Retinal pigment epithelial cell (primary cell): ENCODE data around the gene C19orf44.
A peak's percentile ranks its signal among the peaks of the same experiment; 100 is the strongest.

Source experiments
- DNase-seq: peaks from one replicate; pipeline ENCODE4 v3.0.0-alpha.2; 2010; ENCODE audit warnings: low read depth
- H3K4me3 ChIP-seq: 2 replicates; pipeline ENCODE4 v1.5.1; 2011; ENCODE audit warnings: mild to moderate bottlenecking, low read length, control low read depth, moderate library complexity
- TF ChIP-seq, protein P1 (sequence below): conservative IDR thresholded peaks from 2 replicates; pipeline ENCODE4 v1.5.1; 2011; ENCODE audit warnings: low read depth, low read length, control low read depth, inconsistent platforms

The C19orf44 gene

DNA sequence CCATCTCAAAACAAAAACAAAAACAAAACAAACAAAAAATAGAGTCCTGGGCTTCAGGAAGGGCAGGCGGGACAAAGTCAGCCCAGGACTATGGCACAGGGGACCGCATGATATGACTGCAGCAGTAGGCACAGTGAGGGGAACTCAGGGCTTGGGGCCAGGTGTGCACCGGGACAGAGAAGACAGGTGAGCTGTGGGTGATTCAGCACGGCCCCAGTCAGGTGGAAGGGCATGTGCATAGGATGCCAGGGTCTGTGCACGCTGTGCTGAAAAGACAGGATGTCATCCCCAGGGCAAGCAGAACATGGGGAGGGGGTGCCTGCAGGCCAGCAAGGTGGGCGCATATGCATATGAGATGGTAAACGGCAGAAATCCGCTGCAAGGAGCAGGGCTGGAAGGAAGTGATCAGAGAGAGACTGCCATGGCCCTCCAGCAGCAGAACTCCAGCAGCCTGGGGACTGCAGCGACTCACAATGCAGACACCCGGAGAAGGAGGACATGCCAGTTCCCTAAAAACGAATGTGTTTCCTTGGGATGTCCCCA, 39.5 kb upstream of the C19orf44 start:
- no peak overlapping the region for H3K4me3 ChIP-seq
- TF ChIP-seq, protein P1, sequence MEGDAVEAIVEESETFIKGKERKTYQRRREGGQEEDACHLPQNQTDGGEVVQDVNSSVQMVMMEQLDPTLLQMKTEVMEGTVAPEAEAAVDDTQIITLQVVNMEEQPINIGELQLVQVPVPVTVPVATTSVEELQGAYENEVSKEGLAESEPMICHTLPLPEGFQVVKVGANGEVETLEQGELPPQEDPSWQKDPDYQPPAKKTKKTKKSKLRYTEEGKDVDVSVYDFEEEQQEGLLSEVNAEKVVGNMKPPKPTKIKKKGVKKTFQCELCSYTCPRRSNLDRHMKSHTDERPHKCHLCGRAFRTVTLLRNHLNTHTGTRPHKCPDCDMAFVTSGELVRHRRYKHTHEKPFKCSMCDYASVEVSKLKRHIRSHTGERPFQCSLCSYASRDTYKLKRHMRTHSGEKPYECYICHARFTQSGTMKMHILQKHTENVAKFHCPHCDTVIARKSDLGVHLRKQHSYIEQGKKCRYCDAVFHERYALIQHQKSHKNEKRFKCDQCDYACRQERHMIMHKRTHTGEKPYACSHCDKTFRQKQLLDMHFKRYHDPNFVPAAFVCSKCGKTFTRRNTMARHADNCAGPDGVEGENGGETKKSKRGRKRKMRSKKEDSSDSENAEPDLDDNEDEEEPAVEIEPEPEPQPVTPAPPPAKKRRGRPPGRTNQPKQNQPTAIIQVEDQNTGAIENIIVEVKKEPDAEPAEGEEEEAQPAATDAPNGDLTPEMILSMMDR: no peak

DNA sequence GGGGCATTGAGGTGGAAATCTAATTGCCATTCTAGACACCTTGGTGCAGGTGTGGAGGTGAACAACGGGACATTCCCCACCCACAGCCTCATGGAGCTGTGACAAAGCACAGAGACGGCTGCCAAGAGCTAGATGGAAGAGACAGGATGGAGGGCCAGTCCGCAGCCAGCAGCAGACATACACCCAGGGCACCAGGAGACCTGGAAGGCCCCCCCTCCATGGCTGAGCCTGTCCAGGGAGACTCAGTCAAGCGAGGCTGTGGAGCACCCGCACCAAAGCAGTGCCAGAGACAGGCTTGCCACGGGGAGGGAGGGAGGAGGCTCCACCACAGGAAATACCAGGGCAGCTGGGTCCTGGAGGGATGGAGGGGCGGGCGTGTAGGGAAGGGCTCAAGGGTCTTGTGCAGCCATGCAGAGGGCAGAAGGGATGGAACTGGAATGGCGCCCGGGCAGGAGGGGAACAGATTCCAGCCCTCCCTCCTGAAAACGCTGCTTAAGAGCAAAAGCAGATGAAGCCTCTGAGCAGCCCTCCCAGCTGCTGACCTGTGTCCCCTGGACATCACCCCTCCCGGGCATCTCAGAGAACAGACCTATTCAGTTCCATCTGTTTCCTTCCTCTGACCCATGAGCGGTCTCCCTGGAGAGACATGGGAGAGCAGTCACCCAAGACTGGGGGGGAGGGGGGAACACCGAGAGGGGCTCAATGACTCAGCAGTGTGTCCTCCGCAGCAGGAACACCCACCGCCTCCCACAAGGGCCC, 38.8 kb upstream of the C19orf44 start:
- peak overlapping the region; percentile 18 for H3K4me3 ChIP-seq
- no peak for DNase-seq
- TF ChIP-seq, protein P1: no peak

More for the DNA sequence above, 39.5 kb upstream of the C19orf44 start:
- DNase-seq: no peak

DNA sequence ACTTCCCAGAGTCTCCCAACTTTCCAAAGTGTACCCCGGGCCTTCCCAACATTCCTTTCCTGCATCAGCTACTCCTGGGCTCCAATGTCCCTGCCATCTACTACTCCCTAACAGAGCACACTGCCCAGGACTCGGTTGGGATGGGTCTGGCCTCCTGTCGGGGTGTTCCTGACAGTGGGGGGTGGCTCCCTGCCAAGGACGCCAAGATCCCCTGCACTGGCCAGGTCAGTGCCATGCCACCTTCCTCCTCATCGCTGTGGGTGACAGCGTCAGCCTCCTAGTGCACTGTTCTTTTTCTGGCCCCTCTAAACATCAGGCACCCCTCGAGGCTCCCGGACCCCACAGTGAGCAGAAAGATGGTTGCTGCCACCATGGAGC, 38.3 kb upstream of the C19orf44 start:
- no peak for DNase-seq
- TF ChIP-seq, protein P1: no peak
- no peak overlapping the region for H3K4me3 ChIP-seq

DNA sequence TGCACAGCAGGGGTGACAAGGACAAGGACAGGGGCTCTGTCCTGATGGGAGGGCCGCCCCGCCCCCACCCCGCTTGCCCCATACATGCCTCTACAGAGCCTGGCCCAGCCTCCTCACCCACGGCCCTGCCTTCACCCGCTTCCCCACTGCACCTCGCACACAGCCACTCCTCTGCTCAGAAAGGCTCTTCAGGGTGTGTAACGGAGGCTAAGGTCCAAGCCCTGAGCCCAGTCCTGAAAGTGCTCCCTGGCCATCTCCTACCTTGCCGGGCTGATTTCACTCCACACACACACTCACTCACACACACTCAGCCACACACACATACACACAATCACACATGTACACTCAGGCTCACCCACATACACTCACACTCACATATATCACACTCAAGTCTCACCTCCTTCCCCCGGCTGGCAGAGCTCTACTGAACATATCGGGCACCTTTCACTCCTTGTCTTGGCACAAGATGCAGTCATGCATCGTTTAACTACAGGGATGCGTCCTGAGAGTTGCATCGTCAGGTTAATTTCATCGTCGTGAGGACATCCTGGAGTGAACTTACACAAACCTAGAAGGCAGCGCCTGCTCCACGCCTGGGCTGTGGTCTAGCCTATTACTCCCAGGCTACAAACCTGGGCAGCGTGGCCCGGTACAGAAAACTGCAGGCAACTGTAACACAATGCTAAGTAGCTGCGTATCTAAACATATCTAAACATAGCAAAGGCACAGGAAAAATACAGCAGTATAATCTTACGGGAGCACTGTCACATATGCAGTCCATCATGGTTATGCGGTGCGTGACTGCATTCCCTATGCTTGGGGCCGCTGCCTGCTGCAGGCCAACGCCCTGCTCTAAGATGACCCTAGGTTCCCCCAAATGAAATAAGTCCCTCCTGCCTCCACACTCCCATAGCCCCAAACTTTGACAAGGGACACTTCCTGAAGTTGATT, 37.5 kb upstream of the C19orf44 start:
- no peak overlapping the region for H3K4me3 ChIP-seq
- DNase-seq: no peak
- TF ChIP-seq, protein P1: no peak

DNA sequence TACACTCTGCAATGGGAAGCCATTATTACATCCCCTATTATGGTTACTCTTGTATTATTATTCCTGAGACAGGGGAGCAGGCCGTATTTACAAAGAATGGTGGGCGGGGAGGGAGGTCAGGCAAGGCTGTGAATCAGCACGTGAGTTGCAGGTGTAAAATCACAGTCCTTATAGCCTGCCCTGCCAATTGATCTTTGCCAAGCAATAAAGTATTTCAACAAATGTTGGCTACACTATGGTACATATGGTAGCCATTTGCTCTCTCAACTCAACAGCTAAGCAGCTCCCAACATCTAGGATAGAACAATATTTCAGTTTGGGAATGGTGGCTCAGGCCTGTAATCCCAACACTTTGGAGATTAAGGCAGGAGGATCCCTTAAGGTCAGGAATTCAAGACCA, 36.5 kb upstream of the C19orf44 start:
- no peak overlapping the region for H3K4me3 ChIP-seq
- DNase-seq: no peak
- TF ChIP-seq, protein P1: no peak

DNA sequence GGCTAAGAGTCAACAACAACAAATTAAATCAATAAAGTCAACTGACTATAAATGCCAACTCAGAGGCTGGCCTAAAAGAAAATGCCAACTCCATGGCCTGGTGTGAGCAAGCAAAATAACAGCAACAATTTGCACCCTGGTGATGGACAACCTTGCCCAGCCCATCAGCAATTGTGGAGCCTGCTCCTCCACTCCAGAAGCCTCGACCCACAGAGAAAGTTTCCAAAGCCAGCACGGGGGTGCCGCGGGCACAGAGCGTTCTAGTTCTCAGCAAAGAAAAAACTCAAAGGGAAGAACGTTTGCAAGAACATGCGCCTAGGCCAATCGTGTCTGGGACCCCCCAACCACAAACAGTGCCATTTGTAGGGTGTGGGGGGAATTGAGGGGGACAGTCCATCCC, 35.7 kb upstream of the C19orf44 start:
- no peak overlapping the region for H3K4me3 ChIP-seq
- no peak for DNase-seq
- TF ChIP-seq, protein P1: no peak
